ENCODE results near the gene CFAP54. TPM values are rescaled to one million over a fixed set of nuclear protein-coding genes. Genes with fewer than 3 reads are reported as not detected.
A peak's percentile ranks its signal among the peaks of the same experiment; 100 is the strongest.

The CFAP54 gene
- total RNA-seq, 1 donor from 2014 or later, result 0.73 TPM

GRCh38 chr12:96892104-96892503, 402.7 kb downstream of the CFAP54 start:
- Mint-ChIP-seq H3K4me3 (ENCODE audit: unreplicated experiment) (no peak overlapping the region), H3K27me3 (ENCODE audit: unreplicated experiment) (peaks cover 26% of the 10 kb centered on the region), H3K36me3 (ENCODE audit: unreplicated experiment) (no peaks in the 10 kb centered on the region), H3K27ac (ENCODE audit: unreplicated experiment) (no peak overlapping the region), H3K4me1 (ENCODE audit: unreplicated experiment) (no peaks in the 10 kb centered on the region), H3K9me3 (ENCODE audit: unreplicated experiment) (no peaks in the 10 kb centered on the region)
- no peak for DNase-seq (ENCODE audit: extremely low spot score, unreplicated experiment)
- no peak for TF ChIP-seq CTCF (IDR thresholded peaks at IDR 0.05)

- Mint-ChIP-seq H3K9me3 (ENCODE audit: unreplicated experiment) (no peaks in the 10 kb centered on the region), H3K4me3 (ENCODE audit: unreplicated experiment) (no peak overlapping the region), H3K27ac (ENCODE audit: unreplicated experiment) (no peak overlapping the region), H3K4me1 (ENCODE audit: unreplicated experiment) (no peaks in the 10 kb centered on the region), H3K27me3 (ENCODE audit: unreplicated experiment) (peaks cover 12% of the 10 kb centered on the region), H3K36me3 (ENCODE audit: unreplicated experiment) (no peaks in the 10 kb centered on the region)
- no peak for TF ChIP-seq CTCF (IDR thresholded peaks at IDR 0.05)
- no peak for DNase-seq (ENCODE audit: extremely low spot score, unreplicated experiment)
Observed at GRCh38 chr12:96897421-96897820, 408.0 kb downstream of the CFAP54 start.

GRCh38 chr12:96901175-96901574, 411.8 kb downstream of the CFAP54 start:
- DNase-seq (ENCODE audit: extremely low spot score, unreplicated experiment), result no peak
- no peaks in the 10 kb centered on the region for H3K4me1 Mint-ChIP-seq (ENCODE audit: unreplicated experiment)
- no peak for TF ChIP-seq CTCF (IDR thresholded peaks at IDR 0.05)
- no peaks in the 10 kb centered on the region for H3K9me3 Mint-ChIP-seq (ENCODE audit: unreplicated experiment)
- H3K27me3 Mint-ChIP-seq (ENCODE audit: unreplicated experiment), result peaks cover 22% of the 10 kb centered on the region
- no peak overlapping the region for H3K27ac Mint-ChIP-seq (ENCODE audit: unreplicated experiment)
- H3K36me3 Mint-ChIP-seq (ENCODE audit: unreplicated experiment), result no peaks in the 10 kb centered on the region
- no peak overlapping the region for H3K4me3 Mint-ChIP-seq (ENCODE audit: unreplicated experiment)

- no peak for TF ChIP-seq CTCF (IDR thresholded peaks at IDR 0.05)
- H3K4me1 Mint-ChIP-seq (ENCODE audit: unreplicated experiment), result peaks cover 4% of the 10 kb centered on the region
- DNase-seq (ENCODE audit: extremely low spot score, unreplicated experiment), result no peak
- no peak overlapping the region for H3K27ac Mint-ChIP-seq (ENCODE audit: unreplicated experiment)
- no peaks in the 10 kb centered on the region for H3K9me3 Mint-ChIP-seq (ENCODE audit: unreplicated experiment)
- H3K27me3 Mint-ChIP-seq (ENCODE audit: unreplicated experiment), result peaks cover 20% of the 10 kb centered on the region
- H3K36me3 Mint-ChIP-seq (ENCODE audit: unreplicated experiment), result no peaks in the 10 kb centered on the region
- H3K4me3 Mint-ChIP-seq (ENCODE audit: unreplicated experiment), result no peak overlapping the region
Observed at GRCh38 chr12:96902076-96902475, 412.7 kb downstream of the CFAP54 start.

GRCh38 chr12:96906498-96906848, 417.1 kb downstream of the CFAP54 start:
- H3K9me3 Mint-ChIP-seq (ENCODE audit: unreplicated experiment), result no peaks in the 10 kb centered on the region
- peak overlapping the region; percentile 94 for H3K27ac Mint-ChIP-seq (ENCODE audit: unreplicated experiment)
- peaks cover 3% of the 10 kb centered on the region for H3K36me3 Mint-ChIP-seq (ENCODE audit: unreplicated experiment)
- no peak for TF ChIP-seq CTCF (IDR thresholded peaks at IDR 0.05)
- no peak for DNase-seq (ENCODE audit: extremely low spot score, unreplicated experiment)
- peaks cover 20% of the 10 kb centered on the region for H3K27me3 Mint-ChIP-seq (ENCODE audit: unreplicated experiment)
- peaks cover 24% of the 10 kb centered on the region for H3K4me1 Mint-ChIP-seq (ENCODE audit: unreplicated experiment)
- peak overlapping the region; percentile 91 for H3K4me3 Mint-ChIP-seq (ENCODE audit: unreplicated experiment)
